Activated CD8-positive, alpha-beta memory T cell treated with anti-CD3 and anti-CD28 coated beads for 36 hours (primary cell): ENCODE data around the gene GNAI2. TPM values are rescaled to one million over a fixed set of nuclear protein-coding genes. Genes with fewer than 3 reads are reported as not detected.
"Not testable (repeated sequence)": the region's sequence is repeated elsewhere in the genome, so short reads cannot be mapped to it uniquely, and the experiment has no call there.

Experiments
- CTCF ChIA-PET: fragments of 350-600 bp; sonication (Branson Sonifier 250); formaldehyde crosslinking; loops from one replicate; lab custom pipeline; 2021; ENCODE audit warnings: antibody characterized with exemption; lab: Charles Lee
- POLR2A ChIA-PET: fragments of 350-600 bp; sonication (Branson Sonifier 250); formaldehyde crosslinking; loops from one replicate; lab custom pipeline; 2021; ENCODE audit warnings: antibody characterized with exemption; lab: Charles Lee
- total RNA-seq, 2 experiments: library from RNA; stranded (reverse); gene quantifications; one replicate each; pipeline ENCODE4 v1.2.3, GENCODE V29; 2021

The GNAI2 gene
- total RNA-seq, 2 experiments from 2014 or later: 239 to 242 TPM

DNA sequence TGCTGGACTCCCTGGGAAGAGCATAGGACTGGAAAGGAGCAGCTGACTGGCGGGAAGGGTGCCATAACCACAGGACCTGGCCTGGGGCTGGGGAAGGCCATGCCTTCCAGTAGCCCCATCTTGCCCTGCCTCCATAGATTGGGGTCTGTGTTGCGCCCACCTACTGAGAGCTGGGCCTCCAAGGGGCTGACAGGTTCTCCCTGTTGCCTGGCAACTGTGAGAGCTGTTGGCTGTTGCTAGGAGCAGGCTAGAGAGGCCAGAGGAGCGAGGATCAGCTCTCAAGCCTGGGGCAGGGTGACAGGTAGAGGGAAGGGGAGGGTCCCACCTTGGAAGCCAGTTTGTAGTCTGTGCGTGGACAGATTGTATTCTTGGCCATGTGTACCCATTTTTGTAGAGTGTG is 2.8 kb upstream of the GNAI2 start:
- CTCF ChIA-PET: interaction anchor here (1.0 to 6.3 kb wide), 6 partner anchors 10 to 42 kb away, joined by 3 to 43 read pairs (median 5); no protein-coding TSS in a partner anchor
- POLR2A ChIA-PET: no interaction called here

GRCh38 chr3:50236484-50237132 is 604 bp downstream of the GNAI2 start:
- ChIA-PET CTCF (interaction anchor here (0.6 to 10.7 kb wide), 4 partner anchors 9 to 102 kb away, joined by 4 to 88 read pairs (median 28); no protein-coding TSS in a partner anchor), POLR2A (interaction anchor here (0.9 to 2.5 kb wide), 4 partner anchors 10 to 101 kb away, joined by 3 to 17 read pairs (median 5); partner anchors contain the start of gene LSMEM2)

GRCh38 chr3:50237133-50237651 is 1.2 kb downstream of the GNAI2 start:
- POLR2A ChIA-PET: interaction anchor here (0.7 to 2.5 kb wide), 4 partner anchors 9 to 100 kb away, joined by 3 to 17 read pairs (median 4); partner anchors contain the start of gene LSMEM2
- CTCF ChIA-PET: interaction anchor here (0.9 to 10.7 kb wide), 4 partner anchors 10 to 22 kb away, joined by 3 to 88 read pairs (median 28); no protein-coding TSS in a partner anchor

GRCh38 chr3:50237754-50238548 is 1.9 kb downstream of the GNAI2 start:
- ChIA-PET POLR2A (interaction anchor here (0.6 to 2.5 kb wide), 4 partner anchors 9 to 99 kb away, joined by 3 to 17 read pairs (median 3); no protein-coding TSS in a partner anchor), CTCF (interaction anchor here (0.5 to 10.7 kb wide), 4 partner anchors 9 to 191 kb away, joined by 3 to 88 read pairs (median 24); no protein-coding TSS in a partner anchor)

- ChIA-PET POLR2A (no interaction called here), CTCF (interaction anchor here (0.5 to 10.7 kb wide), 3 partner anchors 8 to 192 kb away, joined by 5 to 88 read pairs (median 43); no protein-coding TSS in a partner anchor)
These were observed 2.6 kb downstream of the GNAI2 start for GRCh38 chr3:50238549-50239026.

- ChIA-PET CTCF (interaction anchor here (1.0 to 10.7 kb wide), 3 partner anchors 12 to 20 kb away, joined by 6 to 88 read pairs (median 10); no protein-coding TSS in a partner anchor), POLR2A (no interaction called here)
These were observed 3.6 kb downstream of the GNAI2 start for GRCh38 chr3:50239649-50240048.

- POLR2A ChIA-PET: interaction anchor here (1.0 to 1.3 kb wide), 2 partner anchors 13 to 96 kb away, joined by 3 to 4 read pairs; no protein-coding TSS in a partner anchor
- CTCF ChIA-PET: interaction anchor here (2.6 to 10.7 kb wide), 2 partner anchors 14 to 15 kb away, joined by 10 to 88 read pairs; no protein-coding TSS in a partner anchor
These were observed 5.2 kb downstream of the GNAI2 start for GRCh38 chr3:50241163-50241562.

- POLR2A ChIA-PET: interaction anchor here (1.0 to 1.3 kb wide), 2 partner anchors 14 to 96 kb away, joined by 3 to 4 read pairs; no protein-coding TSS in a partner anchor
- CTCF ChIA-PET: interaction anchor here (2.4 to 10.7 kb wide), 4 partner anchors 14 to 47 kb away, joined by 7 to 88 read pairs (median 12); no protein-coding TSS in a partner anchor
These were observed 5.8 kb downstream of the GNAI2 start for GRCh38 chr3:50241713-50242380.

DNA sequence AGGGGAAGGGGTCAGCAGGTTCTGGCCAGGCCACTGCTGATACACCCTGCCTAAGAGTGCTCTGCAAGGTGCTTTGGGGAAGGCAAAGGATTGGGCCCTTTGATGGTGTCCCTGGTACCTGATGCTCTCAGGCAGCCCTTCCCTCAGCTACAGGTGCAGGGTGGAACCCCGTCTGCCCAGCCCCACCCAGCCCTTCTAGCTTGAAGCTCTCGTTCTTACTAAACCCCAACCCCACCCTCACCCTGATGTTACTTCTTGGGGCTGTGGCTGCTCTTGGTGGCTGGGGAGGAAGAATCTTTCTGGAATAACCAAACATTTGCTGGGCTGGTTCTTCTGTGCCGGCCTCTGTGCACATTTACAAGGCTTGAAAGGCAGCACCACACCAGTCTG is 6.4 kb downstream of the GNAI2 start:
- POLR2A ChIA-PET: interaction anchor here (0.6 kb wide), 1 partner anchor 38 kb away, joined by 8 read pairs; no protein-coding TSS in a partner anchor
- CTCF ChIA-PET: interaction anchor here (1.3 to 10.7 kb wide), 6 partner anchors 9 to 95 kb away, joined by 3 to 88 read pairs (median 9); no protein-coding TSS in a partner anchor

DNA sequence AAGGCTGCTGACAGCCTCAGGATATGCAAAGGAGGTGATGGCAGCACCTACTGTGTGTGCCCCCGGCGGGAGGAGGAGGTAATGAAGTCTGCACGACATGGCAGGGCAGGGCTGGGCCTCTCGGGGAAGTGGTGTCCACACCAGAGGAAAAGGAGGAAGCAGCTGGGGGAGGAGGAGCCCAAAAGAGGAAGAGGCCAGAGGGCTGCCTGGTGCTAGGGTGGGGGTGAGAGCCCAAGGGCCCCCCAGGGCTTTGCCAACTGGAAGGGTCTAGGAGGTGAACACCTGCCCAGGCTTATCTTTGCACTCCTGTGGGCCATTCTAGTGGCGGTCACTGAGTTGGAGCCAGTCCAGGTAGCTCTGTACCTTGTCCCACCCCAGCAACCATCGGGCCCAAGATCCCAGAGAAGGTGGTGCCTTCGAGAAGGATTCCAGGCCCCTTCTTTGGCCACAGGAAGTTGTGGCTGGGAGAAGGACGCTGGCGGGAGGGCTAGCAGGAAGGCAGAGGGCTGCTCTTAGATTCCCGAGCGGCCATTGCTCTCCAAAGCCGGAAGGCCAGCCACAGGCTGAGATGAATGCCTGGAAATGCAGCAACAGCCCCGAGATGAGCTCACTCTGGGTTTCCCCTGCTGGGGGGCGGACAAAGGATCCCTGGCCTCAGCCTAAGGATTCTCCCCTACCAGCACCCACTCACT is 7.0 kb downstream of the GNAI2 start:
- CTCF ChIA-PET: interaction anchor here (1.3 to 10.7 kb wide), 8 partner anchors 8 to 94 kb away, joined by 3 to 88 read pairs (median 9); no protein-coding TSS in a partner anchor
- POLR2A ChIA-PET: interaction anchor here (0.6 to 0.9 kb wide), 2 partner anchors 18 to 38 kb away, joined by 4 to 8 read pairs; no protein-coding TSS in a partner anchor

- CTCF ChIA-PET: interaction anchor here (1.3 to 10.7 kb wide), 8 partner anchors 8 to 93 kb away, joined by 3 to 88 read pairs (median 9); no protein-coding TSS in a partner anchor
- POLR2A ChIA-PET: interaction anchor here (0.9 kb wide), 1 partner anchor 17 kb away, joined by 4 read pairs; no protein-coding TSS in a partner anchor
These were observed 7.5 kb downstream of the GNAI2 start for GRCh38 chr3:50243543-50243895.

DNA sequence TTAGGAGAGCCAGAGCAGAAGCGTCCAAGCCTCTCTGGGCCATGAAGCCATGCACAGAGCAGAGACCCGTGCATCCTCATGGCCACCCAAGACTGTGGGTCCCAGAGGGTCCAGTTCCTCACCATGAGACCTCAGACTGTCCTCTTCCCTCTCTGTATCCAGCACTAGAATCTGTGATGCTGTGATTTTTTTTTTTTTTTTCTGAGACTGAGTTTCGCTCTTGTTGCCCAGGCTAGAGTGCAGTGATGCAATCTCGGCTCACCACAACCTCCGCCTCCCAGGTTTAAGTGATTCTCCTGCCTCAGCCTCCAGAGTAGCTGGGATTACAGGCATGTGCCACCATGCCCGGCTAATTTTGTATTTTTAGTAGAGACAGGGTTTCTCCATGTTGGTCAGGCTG is 8.8 kb downstream of the GNAI2 start:
- POLR2A ChIA-PET: not testable (repeated sequence)
- CTCF ChIA-PET: interaction anchor here (0.7 to 10.7 kb wide), 5 partner anchors 9 to 1006 kb away, joined by 3 to 88 read pairs (median 5); no protein-coding TSS in a partner anchor

GRCh38 chr3:50245251-50245745 is 9.3 kb downstream of the GNAI2 start:
- ChIA-PET CTCF (interaction anchor here (0.7 to 10.7 kb wide), 5 partner anchors 10 to 1007 kb away, joined by 3 to 88 read pairs (median 5); no protein-coding TSS in a partner anchor), POLR2A (no interaction called here)

GRCh38 chr3:50245831-50246516 is 10.0 kb downstream of the GNAI2 start:
- POLR2A ChIA-PET: interaction anchor here (0.5 to 1.6 kb wide), 12 partner anchors 10 to 99 kb away, joined by 3 to 17 read pairs (median 3); partner anchors contain the start of genes GNAI2 and IFRD2
- CTCF ChIA-PET: interaction anchor here (0.6 to 10.7 kb wide), 24 partner anchors 10 to 327 kb away, joined by 3 to 133 read pairs (median 5); partner anchors contain the start of genes GNAI2, GNAT1, IFRD2 and RASSF1

- ChIA-PET POLR2A (interaction anchor here (0.5 to 1.6 kb wide), 14 partner anchors 9 to 98 kb away, joined by 3 to 17 read pairs (median 3); partner anchors contain the start of genes GNAI2 and IFRD2), CTCF (interaction anchor here (0.6 to 8.5 kb wide), 23 partner anchors 10 to 326 kb away, joined by 3 to 133 read pairs (median 4); partner anchors contain the start of genes GNAI2, GNAT1, IFRD2 and RASSF1)
These were observed 10.5 kb downstream of the GNAI2 start for GRCh38 chr3:50246517-50246954.
